CD4-positive, alpha-beta T cell treated with Interleukin-4 for 4 hours (primary cell): ENCODE results near the gene TMEM174.

Experiments
- DNase-seq: peaks from one replicate; pipeline ENCODE4 v3.0.0-alpha.2; 2020

Gene TMEM174

GRCh38 chr5:73154208-73155006 is 18.6 kb upstream of the TMEM174 start:
- no peak for DNase-seq

GRCh38 chr5:73155271-73156222 is 17.4 kb upstream of the TMEM174 start:
- no peak for DNase-seq

GRCh38 chr5:73157414-73158303 is 15.3 kb upstream of the TMEM174 start:
- DNase-seq: no peak

- DNase-seq: no peak
These were observed 14.7 kb upstream of the TMEM174 start for GRCh38 chr5:73158313-73158712.

- peak; percentile 54 for DNase-seq
These were observed 12.7 kb upstream of the TMEM174 start for GRCh38 chr5:73160239-73160671.

GRCh38 chr5:73170522-73170921 is 2.5 kb upstream of the TMEM174 start:
- peak; percentile 14 for DNase-seq

- no peak for DNase-seq
These were observed 1.5 kb upstream of the TMEM174 start for GRCh38 chr5:73171495-73171894.

GRCh38 chr5:73174100-73174815 is 1.3 kb downstream of the TMEM174 start:
- no peak for DNase-seq

- no peak for DNase-seq
These were observed 3.3 kb downstream of the TMEM174 start for GRCh38 chr5:73176250-73176649.

- DNase-seq: no peak
These were observed 5.3 kb downstream of the TMEM174 start for GRCh38 chr5:73178265-73178664.

GRCh38 chr5:73179730-73180129 is 6.7 kb downstream of the TMEM174 start:
- no peak for DNase-seq

- no peak for DNase-seq
These were observed 7.6 kb downstream of the TMEM174 start for GRCh38 chr5:73180566-73180965.

- no peak for DNase-seq
These were observed 9.3 kb downstream of the TMEM174 start for GRCh38 chr5:73182307-73182706.

- DNase-seq: no peak
These were observed 10.0 kb downstream of the TMEM174 start for GRCh38 chr5:73183000-73183399.

- no peak for DNase-seq
These were observed 10.5 kb downstream of the TMEM174 start for GRCh38 chr5:73183481-73183891.

- no peak for DNase-seq
These were observed 14.0 kb downstream of the TMEM174 start for GRCh38 chr5:73186976-73187375.

- DNase-seq: no peak
These were observed 16.0 kb downstream of the TMEM174 start for GRCh38 chr5:73188764-73189531.

GRCh38 chr5:73189871-73190376 is 16.9 kb downstream of the TMEM174 start:
- DNase-seq: no peak

- no peak for DNase-seq
These were observed 19.4 kb downstream of the TMEM174 start for GRCh38 chr5:73192370-73192769.

- DNase-seq: no peak
These were observed 20.6 kb downstream of the TMEM174 start for GRCh38 chr5:73193592-73193991.

GRCh38 chr5:73196201-73196600 is 23.2 kb downstream of the TMEM174 start:
- no peak for DNase-seq
